ES-I3 (cell line): Measurements from ENCODE around the gene AK9.
"Not testable (repeated sequence)": the region's sequence is repeated elsewhere in the genome, so short reads cannot be mapped to it uniquely, and the experiment has no call there.

ENCODE experiments used
- H3K36me3 ChIP-seq: 2 replicates; pipeline ENCODE4 v1.6.1; 2013; ENCODE audit warnings: mild to moderate bottlenecking, low read length, control low read depth, moderate library complexity; ENCODE audit not compliant: insufficient read depth
- H3K4me1 ChIP-seq: 2 replicates; pipeline ENCODE4 v1.6.1; 2013; ENCODE audit warnings: mild to moderate bottlenecking, control low read depth, low read length; ENCODE audit not compliant: insufficient read depth
- H3K9ac ChIP-seq: 2 replicates; pipeline ENCODE4 v1.6.1; 2013; ENCODE audit warnings: low read depth, mild to moderate bottlenecking, low read length, moderate library complexity
- H3K9me3 ChIP-seq: 2 replicates; pipeline ENCODE4 v1.6.1; 2013; ENCODE audit warnings: mild to moderate bottlenecking, low read length, moderate library complexity; ENCODE audit not compliant: control insufficient read depth, insufficient read depth

AK9 gene

DNA sequence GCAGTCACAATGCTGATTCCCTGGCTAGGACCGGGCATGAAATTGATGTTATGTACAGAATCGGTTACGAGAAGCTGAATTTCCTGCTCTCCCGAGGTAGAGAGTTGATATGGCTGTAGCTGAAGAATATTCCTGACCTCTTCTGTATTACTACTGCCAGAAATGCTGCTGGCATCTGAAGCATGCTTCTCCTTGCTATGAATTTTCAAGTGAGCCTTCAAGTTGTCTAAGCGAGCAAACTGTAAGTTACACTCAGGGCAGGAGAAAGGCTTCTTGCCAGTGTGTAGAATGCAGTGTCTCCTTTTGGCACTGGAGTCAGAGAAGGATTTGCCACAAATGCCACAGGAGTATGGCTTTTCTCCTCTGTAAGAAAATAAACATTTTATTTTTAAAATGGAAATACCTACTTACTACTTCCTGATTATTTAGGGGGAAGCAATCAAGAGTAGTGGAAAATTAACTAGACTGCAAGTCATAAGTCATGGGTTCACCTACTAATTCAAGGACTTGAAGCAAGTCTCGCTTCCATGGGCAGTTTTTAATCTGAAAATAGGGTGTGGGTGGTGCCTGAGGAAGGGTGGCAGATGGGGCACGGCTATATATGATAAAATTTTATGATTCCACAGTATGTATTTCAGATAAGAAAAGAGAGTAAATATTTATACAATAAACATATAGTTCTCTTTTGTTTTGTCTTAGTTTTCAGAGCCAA lies 224.6 kb downstream of the AK9 start:
- Histone ChIP-seq H3K9ac (no peak overlapping the region), H3K36me3 (peaks cover 25% of the 10 kb centered on the region)

DNA sequence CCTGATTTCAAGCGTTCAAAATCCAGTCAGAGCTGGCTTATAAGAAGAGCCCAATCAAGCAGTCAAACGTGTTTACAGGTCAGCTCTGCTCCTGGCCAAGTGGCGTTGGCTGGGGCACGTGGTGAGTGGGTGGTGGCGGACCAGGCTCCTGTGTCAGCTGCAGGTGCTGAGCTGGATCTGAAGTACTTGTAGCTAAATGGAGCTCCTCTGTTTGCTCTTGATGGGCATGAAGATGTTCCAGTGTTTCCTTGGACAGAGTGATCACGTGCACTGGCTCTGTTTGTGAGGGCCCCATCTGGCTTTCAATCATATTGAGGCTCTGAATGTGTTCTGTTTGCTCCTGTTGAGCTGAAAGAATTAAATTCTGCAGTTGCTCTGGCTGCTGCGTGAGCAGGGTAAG lies 225.2 kb downstream of the AK9 start:
- H3K9me3 ChIP-seq: no peaks in the 10 kb centered on the region
- H3K36me3 ChIP-seq: peaks cover 25% of the 10 kb centered on the region
- no peak overlapping the region for H3K9ac ChIP-seq
- H3K4me1 ChIP-seq: no peaks in the 10 kb centered on the region

More for the DNA sequence above, 224.6 kb downstream of the AK9 start:
- Histone ChIP-seq H3K4me1 (no peaks in the 10 kb centered on the region), H3K9me3 (no peaks in the 10 kb centered on the region)

DNA sequence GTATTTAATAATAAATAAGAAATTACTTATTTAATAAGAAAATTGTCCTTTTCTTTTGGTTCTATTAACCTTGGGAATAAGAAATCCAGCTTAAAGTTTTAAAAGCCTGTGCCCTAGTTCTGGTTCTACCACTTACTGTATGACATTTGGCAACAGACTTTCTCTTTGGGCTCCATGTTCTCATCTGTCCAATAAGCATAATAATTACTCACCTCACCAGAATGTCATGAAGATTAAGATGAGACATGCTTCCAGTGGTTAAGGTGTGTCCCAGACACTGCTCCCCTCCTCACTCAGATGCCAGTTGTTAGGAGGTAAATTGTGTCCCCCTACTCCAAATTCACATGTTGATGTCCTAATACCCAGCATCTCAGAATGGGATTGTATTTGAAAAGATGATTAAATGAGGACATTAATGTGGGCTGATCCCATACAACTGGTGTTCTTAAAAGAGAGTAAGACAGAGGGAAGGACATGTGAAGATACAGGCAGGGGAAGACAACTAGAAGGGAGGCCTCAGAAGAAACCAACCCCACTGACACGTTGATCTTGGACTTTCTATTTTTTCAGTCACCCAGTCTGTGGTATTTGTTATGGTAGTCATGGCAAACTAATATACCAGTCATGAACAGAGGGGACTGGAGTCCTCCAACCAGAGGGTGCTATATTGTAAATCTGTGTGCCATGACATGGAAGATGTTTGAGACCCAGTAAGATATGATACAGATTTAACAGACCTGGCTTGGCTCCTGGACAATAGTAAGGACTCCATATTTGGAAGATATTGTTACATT lies 229.1 kb downstream of the AK9 start:
- Histone ChIP-seq H3K9ac (no peak overlapping the region), H3K36me3 (peaks cover 7% of the 10 kb centered on the region), H3K4me1 (peaks cover 9% of the 10 kb centered on the region; the same call in 1 of the 2 replicates), H3K9me3 (no peaks in the 10 kb centered on the region)

DNA sequence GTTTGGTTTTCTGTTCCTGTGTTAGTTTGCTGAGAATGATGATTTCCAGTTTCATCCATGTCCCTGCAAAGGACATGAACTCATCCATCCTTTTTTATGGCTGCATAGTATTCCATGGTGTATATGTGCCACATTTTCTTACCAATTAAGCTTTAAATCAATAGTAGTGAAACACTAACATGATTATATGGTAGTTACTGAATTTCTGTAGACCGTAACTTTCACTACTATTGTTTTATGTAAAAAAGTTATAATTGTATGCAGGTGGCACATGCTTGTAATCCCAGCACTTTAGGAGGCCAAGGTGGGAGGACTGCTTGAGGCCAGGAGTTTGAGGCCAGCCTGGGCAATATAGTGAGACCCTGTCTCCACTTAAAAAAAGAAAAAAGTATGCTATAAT lies 229.8 kb downstream of the AK9 start:
- H3K9me3 ChIP-seq, H3K9ac ChIP-seq, H3K36me3 ChIP-seq: not testable (repeated sequence)
- H3K4me1 ChIP-seq: peaks cover 10% of the 10 kb centered on the region; the same call in 1 of the 2 replicates

DNA sequence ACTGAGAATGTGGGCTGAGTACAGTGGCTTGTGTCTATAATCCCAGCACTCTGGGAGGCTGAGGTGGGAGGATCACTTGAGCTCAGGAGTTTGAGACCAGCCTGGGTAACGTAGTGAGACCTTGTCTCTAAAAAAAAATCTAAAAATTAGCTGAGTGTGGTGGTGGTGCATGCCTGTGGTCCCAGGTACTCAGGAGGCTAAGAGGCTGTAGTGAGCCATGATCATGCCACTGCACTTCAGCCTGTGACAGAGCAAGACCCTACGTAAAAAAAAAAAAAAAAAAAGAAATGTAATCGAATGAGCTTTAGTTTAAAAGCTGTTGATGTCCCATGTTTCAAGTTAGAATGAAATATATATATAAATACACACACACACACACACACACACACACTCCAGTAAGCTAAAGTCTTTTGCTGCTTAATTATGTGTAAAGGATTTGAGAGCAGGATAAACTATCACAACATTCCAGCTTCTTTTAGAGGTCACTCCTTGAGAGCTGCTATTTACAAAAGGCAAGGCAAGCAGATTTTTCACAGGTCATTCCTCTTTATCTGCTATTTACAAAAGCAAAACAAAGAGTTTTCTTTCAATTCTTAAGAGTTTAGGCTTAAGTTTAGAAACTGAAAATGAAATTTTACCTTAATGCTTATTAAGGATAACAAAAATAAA lies 230.7 kb downstream of the AK9 start:
- Histone ChIP-seq H3K4me1 (peaks cover 10% of the 10 kb centered on the region; the same call in 1 of the 2 replicates), H3K9me3 (no peaks in the 10 kb centered on the region), H3K9ac (no peak overlapping the region), H3K36me3 (peaks cover 2% of the 10 kb centered on the region; the same call in 1 of the 2 replicates)

DNA sequence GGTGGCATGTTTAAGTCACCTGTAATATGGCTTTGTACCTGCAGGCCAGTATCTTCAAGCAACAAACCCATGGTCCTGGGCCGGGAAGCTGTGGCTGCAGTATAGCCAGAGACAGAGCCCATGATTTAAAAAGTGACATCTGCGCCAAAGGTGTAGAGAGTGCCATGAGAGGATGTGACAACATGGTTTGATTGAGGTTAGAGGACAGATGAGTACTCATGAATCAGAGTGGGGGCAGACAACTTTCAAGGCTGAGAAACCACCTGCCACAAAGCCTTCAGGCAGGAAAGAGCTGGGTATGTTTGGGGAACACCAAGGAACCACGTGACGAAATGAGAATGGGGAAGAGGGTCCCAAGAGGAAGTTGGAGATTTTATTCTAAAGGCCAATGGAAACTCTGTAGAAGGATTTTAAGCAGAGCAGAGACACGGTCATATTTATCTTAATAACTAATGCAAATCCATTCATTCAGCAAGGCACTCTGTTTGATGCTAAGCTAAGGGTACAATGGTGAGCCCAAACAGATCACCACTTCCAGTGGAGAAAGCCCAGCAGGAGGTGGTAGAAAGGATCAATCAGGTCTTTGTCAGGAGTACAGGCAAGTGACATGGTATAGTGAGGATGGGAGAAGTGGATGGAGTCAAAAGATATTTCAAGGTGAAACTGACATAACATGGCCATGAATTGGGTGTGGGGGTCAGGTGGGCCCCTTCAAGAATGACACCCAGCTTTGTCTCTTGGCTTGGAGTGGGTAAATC lies 232.0 kb downstream of the AK9 start:
- Histone ChIP-seq H3K9me3 (no peaks in the 10 kb centered on the region), H3K9ac (no peak overlapping the region), H3K4me1 (peaks cover 16% of the 10 kb centered on the region; the same call in 1 of the 2 replicates), H3K36me3 (no peaks in the 10 kb centered on the region; the same call in 1 of the 2 replicates)

DNA sequence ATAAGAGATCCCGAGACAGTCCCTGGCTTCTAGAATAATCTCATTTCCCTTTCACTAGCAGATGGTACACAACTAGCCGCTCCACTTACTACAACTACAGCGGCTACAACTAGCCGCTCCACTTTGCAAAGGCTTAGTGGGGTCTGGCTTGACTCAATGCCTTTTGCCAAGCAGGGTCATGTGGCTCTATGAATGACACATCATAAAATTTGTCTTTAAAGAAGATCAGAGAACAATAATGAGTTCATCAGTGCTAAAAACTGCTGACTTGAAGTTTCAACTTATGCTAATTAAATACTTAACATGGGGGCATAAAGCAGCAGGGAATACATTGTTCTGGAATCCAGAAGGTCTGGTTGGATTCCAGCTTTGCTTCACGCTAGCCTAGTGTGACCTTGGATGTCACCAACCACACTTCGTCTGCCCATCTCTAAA lies 233.4 kb downstream of the AK9 start:
- Histone ChIP-seq H3K4me1 (peaks cover 16% of the 10 kb centered on the region; the same call in 1 of the 2 replicates), H3K9ac (no peak overlapping the region), H3K36me3 (no peaks in the 10 kb centered on the region; the same call in 1 of the 2 replicates), H3K9me3 (no peaks in the 10 kb centered on the region)

DNA sequence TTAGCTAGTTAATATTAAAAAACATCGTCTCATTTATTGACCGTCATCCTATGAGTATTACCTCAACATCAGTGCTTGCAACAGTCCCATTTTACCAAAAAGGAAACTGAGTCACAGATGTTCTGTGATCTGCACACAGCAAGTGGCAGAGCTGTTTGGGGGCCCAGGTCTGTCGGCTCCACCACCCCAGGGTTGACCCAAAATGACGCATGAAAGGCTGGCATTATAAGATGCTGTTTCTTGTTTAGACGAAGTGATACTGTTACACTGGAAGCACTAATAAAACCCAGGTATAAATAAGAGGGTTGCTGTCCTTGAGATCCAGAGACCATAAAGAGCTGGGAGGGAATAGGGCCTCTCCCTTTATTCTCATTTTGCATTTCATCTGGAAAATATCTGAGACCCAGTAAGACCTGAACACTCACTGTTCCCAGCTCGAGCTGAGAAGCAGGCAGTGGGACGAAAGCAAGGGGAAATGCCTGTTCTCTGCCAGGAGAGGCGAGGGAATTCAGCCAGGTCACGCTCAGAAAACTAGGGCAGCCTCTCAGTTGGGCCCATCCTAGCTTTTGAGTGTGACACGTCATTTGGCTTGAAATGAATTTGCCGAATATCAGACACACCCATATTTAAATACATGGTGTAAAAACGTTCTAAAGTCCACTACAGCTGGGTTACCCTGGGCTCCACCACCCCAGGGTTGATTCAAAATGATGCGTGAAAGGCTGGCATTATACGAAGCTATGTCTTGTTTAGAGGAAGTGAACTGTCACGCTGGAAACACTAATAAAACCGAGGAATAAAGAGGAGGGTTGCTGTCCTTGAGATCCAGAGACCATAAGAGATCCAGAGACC lies 234.1 kb downstream of the AK9 start:
- H3K9me3 ChIP-seq: no peaks in the 10 kb centered on the region
- H3K4me1 ChIP-seq: peaks cover 16% of the 10 kb centered on the region; the same call in 1 of the 2 replicates
- peak overlapping the region; percentile 79; the same call in 1 of the 2 replicates for H3K9ac ChIP-seq
- H3K36me3 ChIP-seq: no peaks in the 10 kb centered on the region; the same call in none of the 2 replicates

DNA sequence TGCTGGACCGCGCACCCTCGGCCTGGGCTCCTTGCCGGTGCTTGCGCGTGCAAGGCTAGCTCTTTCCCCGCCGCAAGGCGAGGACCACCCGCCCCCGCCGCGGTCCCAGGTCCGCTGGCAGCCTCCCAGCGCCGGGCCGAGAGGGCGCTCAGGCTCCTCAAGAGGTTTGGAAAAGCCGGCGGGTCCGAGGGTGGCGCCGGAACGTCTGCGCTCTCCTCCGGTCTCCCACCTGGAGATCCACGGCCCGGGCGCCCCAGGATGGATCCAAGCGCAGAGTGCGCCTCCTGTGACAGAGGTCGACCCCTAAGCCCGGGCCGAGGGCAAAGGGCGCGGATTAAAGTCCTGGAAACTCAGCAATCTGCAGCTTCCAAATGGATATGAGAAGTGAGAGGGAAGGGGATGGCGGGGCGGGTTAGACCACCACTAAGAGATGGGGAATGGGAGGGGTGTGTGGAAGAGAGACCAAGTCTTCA lies 234.9 kb downstream of the AK9 start:
- H3K4me1 ChIP-seq: peaks cover 16% of the 10 kb centered on the region; the same call in 1 of the 2 replicates
- no peaks in the 10 kb centered on the region for H3K9me3 ChIP-seq
- peak overlapping the region; percentile 79 for H3K9ac ChIP-seq
- H3K36me3 ChIP-seq: peaks cover 4% of the 10 kb centered on the region

DNA sequence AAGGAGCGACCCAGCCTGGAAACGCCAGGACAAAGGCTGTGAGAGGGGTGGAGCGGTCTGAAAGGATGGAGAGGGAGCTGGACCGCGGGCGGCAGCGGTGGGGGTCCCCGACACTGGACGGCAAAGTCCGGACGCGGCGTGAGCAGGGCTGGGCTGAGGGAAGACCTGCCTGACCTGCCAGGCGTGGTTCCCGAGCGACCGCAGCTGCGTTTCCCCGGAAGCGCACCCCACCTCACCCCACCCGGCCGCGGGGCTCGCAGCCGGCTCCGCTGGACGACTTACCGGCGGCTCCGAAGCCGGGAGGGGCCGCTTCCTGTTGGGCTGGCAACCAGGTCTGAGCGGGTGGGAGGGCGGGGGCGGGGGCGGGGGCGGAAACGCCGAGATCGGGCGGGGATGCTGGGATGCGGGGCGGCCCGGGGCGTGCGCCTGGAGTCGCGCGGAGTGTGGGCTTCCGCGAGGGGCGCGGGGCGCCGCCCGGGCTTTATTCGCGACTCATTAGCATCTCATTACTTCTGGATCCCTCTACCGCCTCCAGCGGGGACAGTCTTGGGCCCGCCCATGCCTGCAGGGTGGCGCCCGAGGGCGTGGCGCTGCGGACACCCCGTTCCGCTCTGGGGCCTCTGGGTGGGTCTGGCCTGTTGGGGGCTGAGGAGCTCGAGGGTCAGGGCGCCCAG lies 235.4 kb downstream of the AK9 start, which contains the start of gene MICAL1:
Gene MICAL1 (minus strand): TSS at position 336 of the 674 bp plus-strand sequence. CDS start 1,576 bp downstream, outside the sequence.
- no peaks in the 10 kb centered on the region for H3K9me3 ChIP-seq
- H3K9ac ChIP-seq: peak within 1 kb of the TSS; percentile 79
- H3K36me3 ChIP-seq: peaks cover 4% of the 10 kb centered on the region; the same call in 1 of the 2 replicates
- peaks cover 16% of the 10 kb centered on the region; the same call in 1 of the 2 replicates for H3K4me1 ChIP-seq

DNA sequence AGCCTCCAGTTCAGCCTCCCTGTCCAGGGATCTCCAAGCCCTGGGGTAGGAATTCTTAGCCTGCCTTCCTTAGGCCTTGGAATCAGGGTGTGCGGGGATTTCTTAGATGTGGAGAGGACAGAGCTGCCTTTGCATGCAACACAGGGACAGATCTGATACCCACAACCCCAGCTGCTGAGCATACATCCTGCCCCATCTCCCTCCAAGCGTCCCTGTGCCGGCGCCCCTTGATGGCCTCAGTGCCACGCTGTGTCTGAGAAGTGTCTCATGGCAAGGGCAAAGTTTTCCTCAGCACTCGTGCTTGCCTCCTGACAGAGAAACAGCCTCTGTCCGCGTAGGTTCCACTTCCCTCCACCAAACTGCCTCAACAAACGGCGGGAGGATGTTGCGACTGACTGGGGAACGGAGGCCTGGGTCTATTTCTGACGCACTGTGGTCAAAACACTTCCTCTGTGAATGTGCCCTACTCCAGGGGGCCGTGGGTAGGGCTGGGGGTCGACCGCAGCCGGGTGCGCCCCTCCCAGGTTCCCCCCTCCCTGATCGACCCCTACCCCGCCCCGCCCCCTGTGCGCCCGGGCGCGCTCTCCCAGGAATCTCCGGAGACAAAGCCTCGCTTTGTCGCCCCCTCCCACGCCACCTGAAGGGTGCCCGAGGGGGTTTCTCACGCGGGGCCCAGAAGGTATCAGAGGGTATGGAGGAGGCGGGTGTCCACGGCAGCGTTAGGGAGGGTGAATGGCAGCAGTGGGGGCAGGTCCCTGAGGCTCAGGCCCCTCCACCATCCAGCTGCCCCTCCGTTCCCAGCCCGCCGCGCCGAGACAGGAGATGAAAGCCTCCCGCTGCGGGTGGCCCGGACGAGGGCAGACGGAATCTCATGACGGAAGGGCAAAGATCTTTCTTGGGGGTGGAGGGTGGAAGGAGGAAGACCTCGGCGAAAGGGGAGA lies 236.2 kb downstream of the AK9 start:
- Histone ChIP-seq H3K4me1 (peaks cover 16% of the 10 kb centered on the region; the same call in 1 of the 2 replicates), H3K9me3 (no peaks in the 10 kb centered on the region)

More for the DNA sequence above, 236.2 kb downstream of the AK9 start:
- Histone ChIP-seq H3K36me3 (peaks cover 4% of the 10 kb centered on the region; the same call in 1 of the 2 replicates), H3K9ac (peak overlapping the region; percentile 79)
